ENCODE results near the gene SLC26A5. TPM values are rescaled to one million over a fixed set of nuclear protein-coding genes. Genes with fewer than 3 reads are reported as not detected.
A peak's percentile ranks its signal among the peaks of the same experiment; 100 is the strongest.

Gene SLC26A5
- total RNA-seq, 1 donor from 2014 or later: not detected

DNA sequence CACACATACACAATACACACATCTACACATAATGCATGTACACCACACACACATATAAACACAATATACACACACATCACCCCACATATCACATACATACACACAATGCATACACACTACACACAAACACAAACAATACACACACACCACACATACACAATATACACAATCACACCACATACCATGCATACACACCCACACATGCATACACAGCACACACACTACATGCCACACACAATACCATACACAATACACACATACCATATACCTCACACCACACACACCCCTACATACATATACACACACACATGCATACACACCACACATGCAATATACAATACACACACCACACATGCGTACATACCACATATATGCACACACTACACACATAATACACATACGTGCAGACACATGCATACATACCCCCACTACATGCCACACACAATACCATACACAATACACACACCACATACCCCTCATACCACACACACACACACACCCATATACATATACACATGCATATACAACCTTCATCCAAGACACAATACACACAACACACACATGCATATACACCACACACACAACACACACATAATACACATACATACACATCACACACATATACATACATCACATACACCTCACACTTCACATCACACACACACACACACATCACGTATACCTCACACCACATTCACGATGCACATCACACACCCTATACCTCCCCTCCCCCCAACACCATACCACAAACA, 64.6 kb downstream of the SLC26A5 start:
- no peaks in the 10 kb centered on the region for H3K4me1 Mint-ChIP-seq
- no peaks in the 10 kb centered on the region for H3K9me3 ChIP-seq (ENCODE audit: low read depth)
- DNase-seq (ENCODE audit: low spot score): no peak
- H2AFZ ChIP-seq (replicated peaks): no peak overlapping the region
- peaks cover 11% of the 10 kb centered on the region for H3F3A ChIP-seq (ENCODE audit: low read depth)
- no peak overlapping the region for H3K9ac ChIP-seq
- no peak overlapping the region for H3K4me2 ChIP-seq
- H3K4me1 ChIP-seq: no peaks in the 10 kb centered on the region
- H3K27ac ChIP-seq: no peak overlapping the region
- no peaks in the 10 kb centered on the region for H3K36me3 Mint-ChIP-seq
- no peaks in the 10 kb centered on the region for H3K79me2 ChIP-seq (ENCODE audit: low read depth)
- H3K36me3 ChIP-seq: no peaks in the 10 kb centered on the region
- H3K27me3 Mint-ChIP-seq (ENCODE audit: insufficient read depth, low read depth): no peaks in the 10 kb centered on the region
- no peak overlapping the region for H3K4me3 Mint-ChIP-seq
- H3K9me3 Mint-ChIP-seq: no peaks in the 10 kb centered on the region
- no peaks in the 10 kb centered on the region for H4K20me1 ChIP-seq (ENCODE audit: low read depth)
- no peak overlapping the region for H3K27ac Mint-ChIP-seq
- TF ChIP-seq CTCF (IDR thresholded peaks at IDR 0.05): no peak
- TF ChIP-seq EZH2phosphoT487 (IDR thresholded peaks at IDR 0.05): no peak
- no peak for TF ChIP-seq EZH2 (IDR thresholded peaks at IDR 0.05)
- H3K27me3 ChIP-seq: peaks cover 3% of the 10 kb centered on the region
- no peak overlapping the region for H3K4me3 ChIP-seq

- Histone ChIP-seq H3K79me2 (ENCODE audit: low read depth) (no peaks in the 10 kb centered on the region), H3K4me3 (no peak overlapping the region), H3K9ac (no peak overlapping the region), H3K4me2 (no peak overlapping the region), H3K27ac (no peak overlapping the region), H3K4me1 (no peaks in the 10 kb centered on the region), H2AFZ (replicated peaks) (no peak overlapping the region), H3F3A (ENCODE audit: low read depth) (peaks cover 11% of the 10 kb centered on the region), H3K36me3 (no peaks in the 10 kb centered on the region), H4K20me1 (ENCODE audit: low read depth) (no peaks in the 10 kb centered on the region), H3K9me3 (ENCODE audit: low read depth) (no peaks in the 10 kb centered on the region), H3K27me3 (peaks cover 3% of the 10 kb centered on the region)
- no peak for DNase-seq (ENCODE audit: low spot score)
- Mint-ChIP-seq H3K36me3 (no peaks in the 10 kb centered on the region), H3K4me1 (no peaks in the 10 kb centered on the region), H3K27ac (no peak overlapping the region), H3K9me3 (no peaks in the 10 kb centered on the region), H3K4me3 (no peak overlapping the region), H3K27me3 (ENCODE audit: insufficient read depth, low read depth) (no peaks in the 10 kb centered on the region)
- TF ChIP-seq EZH2 (IDR thresholded peaks at IDR 0.05): no peak
- no peak for TF ChIP-seq EZH2phosphoT487 (IDR thresholded peaks at IDR 0.05)
- TF ChIP-seq CTCF (IDR thresholded peaks at IDR 0.05): no peak
Observed at GRCh38 chr7:103380395-103381191, 65.4 kb downstream of the SLC26A5 start.

- H3K4me1 Mint-ChIP-seq: no peaks in the 10 kb centered on the region
- H3K27ac Mint-ChIP-seq: no peak overlapping the region
- H3K27me3 ChIP-seq: peaks cover 3% of the 10 kb centered on the region
- H3K79me2 ChIP-seq (ENCODE audit: low read depth): no peaks in the 10 kb centered on the region
- H3F3A ChIP-seq (ENCODE audit: low read depth): peaks cover 11% of the 10 kb centered on the region
- DNase-seq (ENCODE audit: low spot score): no peak
- H3K9me3 Mint-ChIP-seq: no peaks in the 10 kb centered on the region
- H3K27ac ChIP-seq: no peak overlapping the region
- H3K9ac ChIP-seq: no peak overlapping the region
- no peaks in the 10 kb centered on the region for H3K36me3 Mint-ChIP-seq
- H4K20me1 ChIP-seq (ENCODE audit: low read depth): no peaks in the 10 kb centered on the region
- H3K4me1 ChIP-seq: no peaks in the 10 kb centered on the region
- no peaks in the 10 kb centered on the region for H3K27me3 Mint-ChIP-seq (ENCODE audit: insufficient read depth, low read depth)
- H3K4me3 ChIP-seq: no peak overlapping the region
- no peak for TF ChIP-seq EZH2phosphoT487 (IDR thresholded peaks at IDR 0.05)
- no peak for TF ChIP-seq EZH2 (IDR thresholded peaks at IDR 0.05)
- peak overlapping the region; percentile 76 for H2AFZ ChIP-seq (replicated peaks)
- no peak overlapping the region for H3K4me2 ChIP-seq
- no peaks in the 10 kb centered on the region for H3K36me3 ChIP-seq
- no peak overlapping the region for H3K4me3 Mint-ChIP-seq
- H3K9me3 ChIP-seq (ENCODE audit: low read depth): no peaks in the 10 kb centered on the region
Observed at GRCh38 chr7:103379270-103379975, 66.6 kb downstream of the SLC26A5 start.

Measured in neural progenitor cell (in vitro differentiated cells).